Caco-2 (cell line): ENCODE measurements around the gene MYO7B. TPM values are rescaled to one million over a fixed set of nuclear protein-coding genes. Genes with fewer than 3 reads are reported as not detected.

ENCODE experiments used
- BruUV-seq: library from RNA; stranded (reverse); fragments of 400-500 nt; replicated peaks from 2 replicates; lab custom pipeline; 2021; lab: Mats Ljungman, UMichigan
- CTCF ChIA-PET: fragments of 300-600 bp; sonication (Branson Sonifier 250); formaldehyde crosslinking; loops from one replicate; lab custom pipeline; 2022; ENCODE audit warnings: antibody characterized with exemption; lab: Charles Lee
- POLR2A ChIA-PET: fragments of 300-600 bp; sonication (Branson Sonifier 250); formaldehyde crosslinking; loops from one replicate; lab custom pipeline; 2022; ENCODE audit warnings: antibody characterized with exemption; lab: Charles Lee
- DNase-seq, 2 experiments: peaks; one replicate each; pipeline versions ENCODE4 v3.0.0 to v3.0.0-alpha.2; 2020 to 2022
- H3K27me3 ChIP-seq: replicated peaks from 2 replicates; pipeline ENCODE4 v1.6.0; 2011; ENCODE audit warnings: low read length; ENCODE audit not compliant: control insufficient read depth, insufficient read depth
- H3K36me3 ChIP-seq: 2 replicates; pipeline ENCODE4 v1.5.1; 2011; ENCODE audit warnings: low read length; ENCODE audit not compliant: control insufficient read depth, insufficient read depth
- H3K4me1 ChIP-seq: fragments of 250-450 bp; sonication (Bioruptor Pico); 2 replicates; pipeline ENCODE4 v1.5.1; 2020; ENCODE audit warnings: mild to moderate bottlenecking
- H3K4me3 ChIP-seq: 2 replicates; pipeline ENCODE4 v1.5.1; 2011; ENCODE audit warnings: low read depth, mild to moderate bottlenecking, control low read depth, low read length
- H3K9me3 ChIP-seq: fragments of 250-450 bp; sonication (Bioruptor Pico); 2 replicates; pipeline ENCODE4 v1.5.1; 2020; ENCODE audit warnings: mild to moderate bottlenecking, moderate library complexity
- H3K27ac Mint-ChIP-seq: one replicate; pipeline ENCODE4 v1.8.0; 2022; ENCODE audit warnings: mixed read lengths; ENCODE audit not compliant: unreplicated experiment
- H3K27me3 Mint-ChIP-seq: one replicate; pipeline ENCODE4 v1.8.0; 2022; ENCODE audit warnings: mixed read lengths; ENCODE audit not compliant: insufficient read depth, unreplicated experiment
- H3K36me3 Mint-ChIP-seq: one replicate; pipeline ENCODE4 v1.8.0; 2022; ENCODE audit warnings: mild to moderate bottlenecking, mixed read lengths; ENCODE audit not compliant: insufficient read depth, unreplicated experiment
- H3K4me1 Mint-ChIP-seq: one replicate; pipeline ENCODE4 v1.8.0; 2022; ENCODE audit warnings: low read depth, mixed read lengths; ENCODE audit not compliant: unreplicated experiment
- H3K4me3 Mint-ChIP-seq: one replicate; pipeline ENCODE4 v1.8.0; 2022; ENCODE audit warnings: mild to moderate bottlenecking, moderate library complexity, mixed read lengths; ENCODE audit not compliant: unreplicated experiment
- H3K9me3 Mint-ChIP-seq: one replicate; pipeline ENCODE4 v1.8.0; 2022; ENCODE audit warnings: mixed read lengths; ENCODE audit not compliant: unreplicated experiment
- intact Hi-C: fragments of 100-400 bp; cut with micrococcal nuclease; formaldehyde crosslinking; loops from one replicate; pipeline ENCODE4 v1.10.0; 2022; ENCODE audit not compliant: unreplicated experiment
- total RNA-seq: library from RNA; stranded (reverse); gene quantifications from 2 replicates; pipeline ENCODE4 v1.2.3, GENCODE V29; 2022
- TF ChIP-seq, protein P1 (sequence below), 2 experiments: fragments of 200-600 bp in 1 of 2; IDR thresholded peaks; 1 replicate in 1 of 2; 2 replicates in 1 of 2; pipeline versions ENCODE4 v1.5.1 to v1.8.0; 2011 to 2022; ENCODE audit warnings: antibody characterized with exemption in 1 of 2, control low read depth in 1 of 2, inconsistent platforms in 1 of 2, low read depth in 1 of 2, low read length in 1 of 2, mild to moderate bottlenecking in 1 of 2, moderate library complexity in 1 of 2; ENCODE audit not compliant: insufficient read depth in 1 of 2, severe bottlenecking in 1 of 2, unreplicated experiment in 1 of 2

MYO7B gene
- total RNA-seq, 1 experiment from 2014 or later: 0.27 TPM

DNA sequence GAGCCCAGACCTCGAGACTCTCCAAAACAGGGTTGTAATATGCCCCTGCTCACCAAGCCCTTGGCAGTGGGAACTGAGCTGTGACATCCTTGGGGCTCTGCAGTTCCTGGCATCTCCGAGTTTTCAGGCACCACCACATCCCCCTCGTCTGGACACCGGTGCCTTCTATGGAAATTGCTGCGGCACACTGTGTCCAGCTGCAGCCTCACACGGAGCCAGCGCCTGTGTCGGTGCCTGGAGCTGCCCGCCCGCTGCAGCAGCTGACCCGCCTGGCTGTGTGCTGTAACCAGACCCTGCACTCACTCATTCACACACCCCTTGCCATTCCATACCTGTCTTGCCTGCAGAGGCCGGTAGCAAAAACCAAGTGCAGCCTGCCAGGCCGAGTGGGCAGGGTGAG, 21.0 kb upstream of the MYO7B start:
- Mint-ChIP-seq H3K4me3 (no peak overlapping the region), H3K9me3 (no peaks in the 10 kb centered on the region), H3K27me3 (no peaks in the 10 kb centered on the region), H3K4me1 (peaks cover 15% of the 10 kb centered on the region), H3K36me3 (peaks cover 63% of the 10 kb centered on the region), H3K27ac (no peak overlapping the region)
- ChIA-PET POLR2A (interaction anchor here (2.1 kb wide), 1 partner anchor 12 kb away, joined by 7 read pairs; no protein-coding TSS in a partner anchor), CTCF (no interaction called here)
- no peaks in the 10 kb centered on the region for H3K9me3 ChIP-seq
- intact Hi-C loops: no loop called here
- no peak overlapping the region for H3K4me3 ChIP-seq
- no TSS peak for BruUV-seq
- no peaks in the 10 kb centered on the region for H3K27me3 ChIP-seq
- TF ChIP-seq, protein P1, sequence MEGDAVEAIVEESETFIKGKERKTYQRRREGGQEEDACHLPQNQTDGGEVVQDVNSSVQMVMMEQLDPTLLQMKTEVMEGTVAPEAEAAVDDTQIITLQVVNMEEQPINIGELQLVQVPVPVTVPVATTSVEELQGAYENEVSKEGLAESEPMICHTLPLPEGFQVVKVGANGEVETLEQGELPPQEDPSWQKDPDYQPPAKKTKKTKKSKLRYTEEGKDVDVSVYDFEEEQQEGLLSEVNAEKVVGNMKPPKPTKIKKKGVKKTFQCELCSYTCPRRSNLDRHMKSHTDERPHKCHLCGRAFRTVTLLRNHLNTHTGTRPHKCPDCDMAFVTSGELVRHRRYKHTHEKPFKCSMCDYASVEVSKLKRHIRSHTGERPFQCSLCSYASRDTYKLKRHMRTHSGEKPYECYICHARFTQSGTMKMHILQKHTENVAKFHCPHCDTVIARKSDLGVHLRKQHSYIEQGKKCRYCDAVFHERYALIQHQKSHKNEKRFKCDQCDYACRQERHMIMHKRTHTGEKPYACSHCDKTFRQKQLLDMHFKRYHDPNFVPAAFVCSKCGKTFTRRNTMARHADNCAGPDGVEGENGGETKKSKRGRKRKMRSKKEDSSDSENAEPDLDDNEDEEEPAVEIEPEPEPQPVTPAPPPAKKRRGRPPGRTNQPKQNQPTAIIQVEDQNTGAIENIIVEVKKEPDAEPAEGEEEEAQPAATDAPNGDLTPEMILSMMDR (IDR thresholded peaks at IDR 0.05; ENCODE audit: insufficient read depth in 1 of 2, low read depth in 1 of 2, low read length in 1 of 2, severe bottlenecking in 1 of 2, unreplicated experiment in 1 of 2): no peak
- H3K36me3 ChIP-seq: 0 out of 2 replicates have a peak, but pooled peaks cover 2% of the 10 kb centered on the region
- no peak for DNase-seq
- H3K4me1 ChIP-seq: 0 out of 2 replicates have a peak, but pooled peaks cover 16% of the 10 kb centered on the region

DNA sequence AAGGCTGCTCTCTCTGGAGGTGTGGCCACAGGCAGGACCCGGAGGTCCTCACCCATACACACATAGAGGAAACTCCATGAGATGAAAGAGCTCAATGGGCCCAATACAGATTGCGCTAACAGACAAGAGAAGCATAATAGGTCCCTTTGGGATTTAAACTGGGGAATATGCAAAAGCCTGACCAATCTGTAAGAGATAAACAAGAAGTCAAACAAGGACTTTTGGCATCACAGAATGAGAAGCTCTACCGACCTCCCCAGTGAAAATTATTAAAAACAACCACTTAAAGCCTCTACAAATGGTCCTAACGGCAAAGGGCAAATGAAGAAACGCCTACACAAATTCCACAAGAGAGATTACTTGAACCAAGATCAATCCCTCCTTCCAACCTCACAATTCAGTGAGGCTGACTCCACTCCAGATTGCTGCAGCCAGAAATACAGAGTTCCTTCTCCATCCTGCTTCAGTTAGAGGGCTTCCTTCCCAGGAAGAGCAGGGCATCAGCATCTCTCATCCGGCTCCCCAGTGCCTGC, 20.0 kb upstream of the MYO7B start:
- H3K9me3 ChIP-seq: no peaks in the 10 kb centered on the region
- H3K36me3 Mint-ChIP-seq: peaks cover 71% of the 10 kb centered on the region
- no peak overlapping the region for H3K4me3 ChIP-seq
- no peaks in the 10 kb centered on the region for H3K27me3 ChIP-seq
- no peak for DNase-seq
- no TSS peak for BruUV-seq
- intact Hi-C loops: no loop called here
- no peak overlapping the region for H3K27ac Mint-ChIP-seq
- H3K4me1 Mint-ChIP-seq: peaks cover 13% of the 10 kb centered on the region
- ChIA-PET POLR2A (interaction anchor here (2.1 kb wide), 1 partner anchor 11 kb away, joined by 7 read pairs; no protein-coding TSS in a partner anchor), CTCF (no interaction called here)
- H3K4me3 Mint-ChIP-seq: no peak overlapping the region
- 0 out of 2 replicates have a peak, but pooled peaks cover 10% of the 10 kb centered on the region for H3K4me1 ChIP-seq
- TF ChIP-seq, protein P1 (IDR thresholded peaks at IDR 0.05; ENCODE audit: insufficient read depth in 1 of 2, low read depth in 1 of 2, low read length in 1 of 2, severe bottlenecking in 1 of 2, unreplicated experiment in 1 of 2): no peak
- H3K9me3 Mint-ChIP-seq: no peaks in the 10 kb centered on the region
- 0 out of 2 replicates have a peak, but pooled peaks cover 2% of the 10 kb centered on the region for H3K36me3 ChIP-seq
- no peaks in the 10 kb centered on the region for H3K27me3 Mint-ChIP-seq

DNA sequence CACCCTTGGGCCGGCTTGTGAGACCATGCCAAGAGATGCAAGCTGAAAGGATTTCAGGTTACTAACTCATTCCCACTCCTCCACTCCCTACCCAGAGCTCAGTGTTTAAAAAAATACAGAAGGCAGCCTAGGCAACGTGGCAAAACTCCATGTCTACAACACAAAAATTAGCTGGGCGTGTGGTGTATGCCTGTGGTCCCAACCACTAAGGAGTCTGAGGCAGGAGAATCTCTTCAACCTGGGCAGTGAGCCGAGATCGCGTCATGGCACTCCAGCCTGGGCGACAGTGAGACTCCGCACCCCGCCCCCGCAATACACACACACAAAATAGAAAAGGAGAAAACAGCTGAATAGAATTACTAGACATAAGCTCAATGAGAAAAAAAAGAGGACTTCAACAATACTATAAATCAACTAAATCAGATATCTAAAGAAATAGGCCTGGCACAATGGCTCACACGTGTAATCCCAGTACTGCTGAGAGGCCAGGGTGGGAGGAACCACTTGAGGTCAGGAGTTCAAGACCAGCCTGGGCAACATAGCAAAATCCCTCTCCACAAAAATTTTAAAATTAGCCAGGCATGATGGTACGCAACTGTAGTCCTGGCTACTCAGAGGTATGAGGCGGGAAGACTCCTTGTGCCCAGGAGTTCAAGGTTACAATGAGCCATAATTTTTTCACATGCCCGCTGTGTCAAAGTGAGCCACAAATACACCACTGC, 19.3 kb upstream of the MYO7B start:
- Mint-ChIP-seq H3K9me3 (no peaks in the 10 kb centered on the region), H3K27me3 (no peaks in the 10 kb centered on the region), H3K27ac (no peak overlapping the region), H3K4me1 (peaks cover 7% of the 10 kb centered on the region), H3K4me3 (no peak overlapping the region), H3K36me3 (peaks cover 73% of the 10 kb centered on the region)
- DNase-seq: no peak
- TF ChIP-seq, protein P1 (IDR thresholded peaks at IDR 0.05; ENCODE audit: insufficient read depth in 1 of 2, low read depth in 1 of 2, low read length in 1 of 2, severe bottlenecking in 1 of 2, unreplicated experiment in 1 of 2): no peak
- Histone ChIP-seq H3K27me3 (no peaks in the 10 kb centered on the region), H3K4me3 (no peak overlapping the region), H3K9me3 (no peaks in the 10 kb centered on the region), H3K4me1 (0 out of 2 replicates have a peak, but pooled peaks cover 5% of the 10 kb centered on the region), H3K36me3 (0 out of 2 replicates have a peak, but pooled peaks cover 2% of the 10 kb centered on the region)
- ChIA-PET POLR2A (interaction anchor here (1.5 to 2.1 kb wide), 2 partner anchors 10 to 11 kb away, joined by 3 to 7 read pairs; partner anchors contain the start of gene IWS1), CTCF (no interaction called here)
- intact Hi-C loops: no loop called here
- no TSS peak for BruUV-seq
